WERI-Rb-1 (cell line): ENCODE measurements around the gene MYO1B.

Experiments used
- DNase-seq: peaks from one replicate; pipeline ENCODE4 v3.0.0-alpha.2; 2020
- H3K27ac ChIP-seq: fragments of 250-450 bp; sonication (Bioruptor Pico); 2 replicates; pipeline ENCODE4 v1.5.1; 2020; ENCODE audit warnings: mild to moderate bottlenecking, moderate library complexity
- H3K27me3 ChIP-seq: fragments of 250-450 bp; sonication (Bioruptor Pico); 2 replicates; pipeline ENCODE4 v1.5.1; 2021; ENCODE audit warnings: mild to moderate bottlenecking, low read depth, moderate library complexity; ENCODE audit not compliant: insufficient read depth, severe bottlenecking
- H3K36me3 ChIP-seq: fragments of 250-450 bp; sonication (Bioruptor Pico); 2 replicates; pipeline ENCODE4 v1.5.1; 2020; ENCODE audit warnings: mild to moderate bottlenecking, moderate library complexity
- H3K4me3 ChIP-seq: 2 replicates; pipeline ENCODE4 v1.5.1; 2011; ENCODE audit warnings: low read depth, mild to moderate bottlenecking, control low read depth, low read length
- H3K9me3 ChIP-seq: fragments of 250-450 bp; sonication (Bioruptor Pico); 2 replicates; pipeline ENCODE4 v1.5.1; 2021; ENCODE audit warnings: mild to moderate bottlenecking, moderate library complexity; ENCODE audit not compliant: severe bottlenecking
- CTCF ChIP-seq: IDR thresholded peaks from 2 replicates; pipeline ENCODE4 v1.5.1; 2011; ENCODE audit warnings: low read depth, mild to moderate bottlenecking, control low read depth, inconsistent platforms, low read length

Gene MYO1B

DNA sequence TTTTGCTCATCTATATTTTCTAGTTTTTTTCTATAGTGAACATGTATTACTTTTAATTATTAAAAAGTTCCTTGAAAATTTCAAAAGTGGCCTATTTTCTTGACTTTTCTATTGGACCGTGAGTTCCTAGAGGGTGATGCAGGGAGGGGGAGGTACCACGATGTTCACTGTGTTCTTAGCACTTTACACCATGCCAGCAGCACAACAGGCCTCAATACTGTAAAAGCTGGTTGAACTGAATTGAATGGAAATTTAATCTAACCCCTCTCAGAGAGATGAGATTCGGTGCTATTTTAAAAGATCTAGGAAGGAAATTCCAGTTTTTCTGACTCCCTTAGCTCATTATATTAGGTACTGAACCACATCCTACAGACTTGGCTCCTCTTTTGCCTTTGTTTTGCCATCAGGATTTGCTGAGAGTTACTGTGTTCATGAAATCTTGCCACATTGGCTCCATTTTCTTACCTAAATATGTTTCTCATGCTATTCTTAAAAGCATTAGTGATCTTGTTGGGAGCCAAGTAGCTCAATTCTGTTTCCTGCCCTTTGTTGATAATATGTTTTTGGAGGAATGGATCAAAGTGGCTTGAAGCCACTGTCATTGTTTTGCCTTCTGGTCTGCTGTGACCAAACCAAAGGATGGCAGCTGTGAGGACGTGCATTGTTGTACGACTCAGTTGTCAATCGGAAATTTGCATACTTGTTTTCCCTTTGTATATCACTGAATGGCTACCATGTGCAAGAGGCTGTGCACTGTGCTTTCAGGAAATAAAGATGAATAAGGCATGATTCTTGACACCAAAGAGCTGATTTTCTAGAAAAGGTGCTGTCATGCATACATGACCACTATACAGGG, 25.3 kb downstream of the MYO1B start:
- Histone ChIP-seq H3K9me3 (no peaks in the 10 kb centered on the region), H3K27ac (no peak overlapping the region), H3K4me3 (no peak overlapping the region), H3K27me3 (no peaks in the 10 kb centered on the region), H3K36me3 (no peaks in the 10 kb centered on the region)
- DNase-seq: no peak
- TF ChIP-seq CTCF: no peak

DNA sequence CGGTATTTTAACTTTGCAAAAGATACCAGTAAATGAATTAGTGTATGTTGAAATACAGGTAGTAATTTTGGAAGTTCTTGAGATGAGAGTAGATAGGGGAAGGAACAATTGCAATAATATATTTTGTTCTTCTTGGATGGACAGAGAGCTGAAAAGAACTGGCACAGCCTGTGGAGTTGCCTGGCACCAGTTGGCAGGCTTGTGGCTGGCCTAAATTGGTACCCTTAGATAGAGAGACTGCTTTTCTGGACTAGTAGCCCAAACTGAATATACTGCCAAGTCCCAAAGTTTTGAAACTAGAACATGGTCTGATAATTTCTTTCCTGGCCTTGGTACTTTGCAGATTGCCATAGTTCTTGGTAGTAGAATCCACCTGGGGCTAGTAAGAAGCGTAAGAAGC, 26.9 kb downstream of the MYO1B start:
- TF ChIP-seq CTCF: no peak
- H3K36me3 ChIP-seq: no peaks in the 10 kb centered on the region
- no peak for DNase-seq
- H3K27ac ChIP-seq: no peak overlapping the region
- H3K9me3 ChIP-seq: no peaks in the 10 kb centered on the region
- H3K4me3 ChIP-seq: no peak overlapping the region
- H3K27me3 ChIP-seq: no peaks in the 10 kb centered on the region

DNA sequence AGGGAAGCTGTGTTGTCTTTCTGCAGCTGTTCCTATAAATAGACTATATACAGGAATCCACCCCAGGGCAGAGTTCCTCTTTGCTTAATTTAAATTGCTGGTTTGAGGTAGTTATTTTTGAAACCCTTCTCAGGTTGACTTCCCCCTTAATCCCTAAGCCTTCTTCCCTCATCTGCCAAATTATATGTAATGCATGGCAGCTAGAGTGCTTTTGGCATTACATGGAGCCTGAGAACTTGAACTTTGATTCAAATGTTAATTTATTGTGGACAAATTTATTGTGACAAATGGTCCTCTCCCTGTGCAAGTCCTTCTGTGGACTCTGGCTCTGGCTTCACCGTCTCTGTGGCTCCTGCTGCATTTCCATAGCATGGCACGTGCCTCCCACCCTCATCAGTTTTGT, 29.2 kb downstream of the MYO1B start:
- Histone ChIP-seq H3K9me3 (no peaks in the 10 kb centered on the region), H3K4me3 (no peak overlapping the region)
- no peak for TF ChIP-seq CTCF

DNA sequence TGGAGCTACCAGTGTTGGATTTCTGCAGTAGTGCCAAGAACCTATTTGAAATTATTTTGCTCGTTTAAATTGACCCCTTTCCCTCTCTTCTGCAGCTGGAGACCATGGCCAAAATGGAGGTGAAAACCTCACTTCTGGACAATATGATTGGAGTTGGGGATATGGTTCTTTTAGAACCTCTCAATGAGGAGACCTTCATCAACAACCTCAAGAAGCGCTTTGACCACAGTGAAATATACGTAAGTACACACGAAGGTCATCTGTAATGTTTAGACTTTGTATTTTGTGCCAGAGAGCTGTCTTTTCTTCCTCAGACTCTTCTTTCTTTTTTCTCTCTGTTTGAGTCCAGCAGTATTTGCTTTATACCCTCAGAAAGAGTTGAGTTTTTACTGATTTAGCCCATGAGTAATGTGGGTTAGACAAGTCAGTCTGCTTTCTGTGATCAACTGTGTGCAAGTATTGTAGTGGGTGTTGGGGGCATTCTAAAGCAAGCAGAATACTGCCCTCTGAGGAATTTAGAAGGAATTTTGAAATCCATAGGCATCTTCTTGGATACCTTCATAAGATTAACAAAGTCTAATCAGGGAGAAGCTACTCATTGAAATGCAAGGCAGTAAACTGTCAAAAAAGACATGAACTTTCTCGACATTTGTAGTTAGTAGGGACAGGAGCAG, 31.7 kb downstream of the MYO1B start:
- Histone ChIP-seq H3K27me3 (no peaks in the 10 kb centered on the region), H3K4me3 (no peak overlapping the region), H3K9me3 (no peaks in the 10 kb centered on the region), H3K36me3 (peaks cover 6% of the 10 kb centered on the region), H3K27ac (no peak overlapping the region)
- no peak for TF ChIP-seq CTCF
- no peak for DNase-seq

More for the DNA sequence above, 29.2 kb downstream of the MYO1B start:
- no peak for DNase-seq
- Histone ChIP-seq H3K27ac (no peak overlapping the region), H3K27me3 (no peaks in the 10 kb centered on the region), H3K36me3 (peaks cover 6% of the 10 kb centered on the region)

DNA sequence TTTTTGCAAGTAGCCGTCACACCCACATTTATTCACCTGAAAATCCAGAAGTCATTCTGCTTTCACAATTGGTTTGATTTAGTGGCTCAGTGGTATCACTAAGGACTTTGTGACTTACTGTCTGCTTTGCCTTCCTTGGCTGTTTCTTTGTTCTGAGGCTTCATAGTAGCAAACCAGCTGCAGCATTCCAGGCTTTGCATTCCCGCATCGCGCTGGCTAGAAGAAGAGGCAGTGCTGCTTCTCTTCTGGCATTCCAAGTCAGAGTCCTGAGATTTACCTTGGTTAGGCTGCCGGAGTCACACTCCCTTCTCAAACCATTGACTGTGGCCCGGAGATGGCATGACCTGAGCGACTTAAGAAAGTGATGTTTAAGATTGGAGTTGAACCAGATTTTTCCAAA, 35.1 kb downstream of the MYO1B start:
- no peaks in the 10 kb centered on the region for H3K27me3 ChIP-seq
- TF ChIP-seq CTCF: no peak
- H3K27ac ChIP-seq: no peak overlapping the region
- DNase-seq: no peak
- no peaks in the 10 kb centered on the region for H3K9me3 ChIP-seq
- H3K36me3 ChIP-seq: peaks cover 10% of the 10 kb centered on the region
- no peak overlapping the region for H3K4me3 ChIP-seq
